A673 (cell line): ENCODE results near the gene ADORA2A.

Experiments
- EZH2 ChIP-seq: fragments of 200-600 bp; sonication (generic); IDR thresholded peaks from 2 replicates; pipeline ENCODE4 v1.6.1; 2017; ENCODE audit warnings: borderline replicate concordance, low read depth, mild to moderate bottlenecking, mixed read lengths, antibody characterized with exemption, low read length; ENCODE audit not compliant: poor library complexity, severe bottlenecking
- TF ChIP-seq, protein P1 (sequence below): fragments of 300-800, 200-600 bp; sonication (generic); conservative IDR thresholded peaks from 2 replicates; pipeline ENCODE4 v1.5.1; 2017; ENCODE audit warnings: low read depth, mild to moderate bottlenecking, antibody characterized with exemption, low read length, moderate library complexity, mixed read lengths

DNA sequence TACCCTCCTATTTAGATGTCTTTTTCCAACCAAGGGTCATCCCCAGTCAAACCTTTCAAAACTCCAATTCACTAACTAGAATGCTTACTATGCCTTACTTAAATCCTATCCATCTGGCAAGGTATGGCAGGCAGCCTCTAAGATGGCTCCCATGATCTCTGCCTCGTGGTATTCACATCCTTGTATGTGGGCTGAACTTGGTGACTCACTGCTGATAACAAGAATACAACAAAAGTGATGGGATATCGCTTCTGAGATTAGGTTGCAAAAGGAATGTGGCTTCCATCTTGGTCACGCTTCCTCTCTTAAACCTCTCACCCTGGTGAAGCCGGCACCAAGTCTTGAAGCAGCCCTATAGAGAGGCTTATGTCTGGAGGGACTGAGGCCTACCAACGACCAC is 38.2 kb downstream of the ADORA2A start:
- TF ChIP-seq, protein P1, sequence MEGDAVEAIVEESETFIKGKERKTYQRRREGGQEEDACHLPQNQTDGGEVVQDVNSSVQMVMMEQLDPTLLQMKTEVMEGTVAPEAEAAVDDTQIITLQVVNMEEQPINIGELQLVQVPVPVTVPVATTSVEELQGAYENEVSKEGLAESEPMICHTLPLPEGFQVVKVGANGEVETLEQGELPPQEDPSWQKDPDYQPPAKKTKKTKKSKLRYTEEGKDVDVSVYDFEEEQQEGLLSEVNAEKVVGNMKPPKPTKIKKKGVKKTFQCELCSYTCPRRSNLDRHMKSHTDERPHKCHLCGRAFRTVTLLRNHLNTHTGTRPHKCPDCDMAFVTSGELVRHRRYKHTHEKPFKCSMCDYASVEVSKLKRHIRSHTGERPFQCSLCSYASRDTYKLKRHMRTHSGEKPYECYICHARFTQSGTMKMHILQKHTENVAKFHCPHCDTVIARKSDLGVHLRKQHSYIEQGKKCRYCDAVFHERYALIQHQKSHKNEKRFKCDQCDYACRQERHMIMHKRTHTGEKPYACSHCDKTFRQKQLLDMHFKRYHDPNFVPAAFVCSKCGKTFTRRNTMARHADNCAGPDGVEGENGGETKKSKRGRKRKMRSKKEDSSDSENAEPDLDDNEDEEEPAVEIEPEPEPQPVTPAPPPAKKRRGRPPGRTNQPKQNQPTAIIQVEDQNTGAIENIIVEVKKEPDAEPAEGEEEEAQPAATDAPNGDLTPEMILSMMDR: no peak
- no peak for TF ChIP-seq EZH2
